IPS-NIHi7 (cell line): ENCODE measurements around the gene PRKCQ.
"Not testable (repeated sequence)": the region's sequence is repeated elsewhere in the genome, so short reads cannot be mapped to it uniquely, and the experiment has no call there.

ENCODE experiments used
- DNase-seq: peaks from one replicate; pipeline ENCODE4 v3.0.0; 2012; ENCODE audit warnings: mixed read lengths; ENCODE audit errors: extremely low spot score

The PRKCQ gene

GRCh38 chr10:6493521-6494441 lies 86.3 kb downstream of the PRKCQ start:
- no peak for DNase-seq

- DNase-seq: no peak
Observed at GRCh38 chr10:6492896-6493295, 87.2 kb downstream of the PRKCQ start.

GRCh38 chr10:6491841-6492609 lies 88.1 kb downstream of the PRKCQ start:
- DNase-seq: no peak

- no peak for DNase-seq
Observed at GRCh38 chr10:6490614-6491013, 89.5 kb downstream of the PRKCQ start.

GRCh38 chr10:6487920-6488319 lies 92.2 kb downstream of the PRKCQ start:
- no peak for DNase-seq

GRCh38 chr10:6486309-6486708 lies 93.8 kb downstream of the PRKCQ start:
- no peak for DNase-seq

GRCh38 chr10:6482737-6483357 lies 97.2 kb downstream of the PRKCQ start:
- DNase-seq: no peak

- peak; percentile 57 for DNase-seq
Observed at GRCh38 chr10:6478722-6479121, 101.4 kb downstream of the PRKCQ start.

GRCh38 chr10:6476989-6477388 lies 103.1 kb downstream of the PRKCQ start:
- DNase-seq: no peak

GRCh38 chr10:6474871-6475270 lies 105.2 kb downstream of the PRKCQ start:
- DNase-seq: no peak

GRCh38 chr10:6473901-6474370 lies 106.1 kb downstream of the PRKCQ start:
- no peak for DNase-seq

- DNase-seq: no peak
Observed at GRCh38 chr10:6473430-6473829, 106.6 kb downstream of the PRKCQ start.

GRCh38 chr10:6472710-6473005 lies 107.4 kb downstream of the PRKCQ start:
- DNase-seq: not testable (repeated sequence)

- DNase-seq: no peak
Observed at GRCh38 chr10:6470894-6471618, 109.0 kb downstream of the PRKCQ start.

GRCh38 chr10:6469661-6470060 lies 110.4 kb downstream of the PRKCQ start:
- no peak for DNase-seq

GRCh38 chr10:6465854-6466601 lies 114.0 kb downstream of the PRKCQ start:
- DNase-seq: no peak

GRCh38 chr10:6465437-6465836 lies 114.6 kb downstream of the PRKCQ start:
- DNase-seq: no peak

GRCh38 chr10:6464862-6465430 lies 115.1 kb downstream of the PRKCQ start:
- DNase-seq: no peak

- DNase-seq: no peak
Observed at GRCh38 chr10:6463366-6463765, 116.7 kb downstream of the PRKCQ start.

- no peak for DNase-seq
Observed at GRCh38 chr10:6461961-6462360, 118.1 kb downstream of the PRKCQ start.
